Lung microvascular endothelial cell (primary cell): ENCODE measurements around the gene ARRDC3. TPM values are rescaled to one million over a fixed set of nuclear protein-coding genes. Genes with fewer than 3 reads are reported as not detected.

Experiments used
- DNase-seq, 2 donors: peaks; one replicate each; pipeline versions ENCODE4 v3.0.0 to v3.0.0-alpha.2; 2010; ENCODE audit warnings: low read depth in 2 of 2
- total RNA-seq: library from RNA; depleted of rRNA; stranded (reverse); fragments of >200 nt; gene quantifications from 2 replicates; pipeline ENCODE4 v1.2.1, GENCODE V29; 2014

ARRDC3 gene
- total RNA-seq, 1 donor from 2014 or later, result 95.6 TPM

DNA sequence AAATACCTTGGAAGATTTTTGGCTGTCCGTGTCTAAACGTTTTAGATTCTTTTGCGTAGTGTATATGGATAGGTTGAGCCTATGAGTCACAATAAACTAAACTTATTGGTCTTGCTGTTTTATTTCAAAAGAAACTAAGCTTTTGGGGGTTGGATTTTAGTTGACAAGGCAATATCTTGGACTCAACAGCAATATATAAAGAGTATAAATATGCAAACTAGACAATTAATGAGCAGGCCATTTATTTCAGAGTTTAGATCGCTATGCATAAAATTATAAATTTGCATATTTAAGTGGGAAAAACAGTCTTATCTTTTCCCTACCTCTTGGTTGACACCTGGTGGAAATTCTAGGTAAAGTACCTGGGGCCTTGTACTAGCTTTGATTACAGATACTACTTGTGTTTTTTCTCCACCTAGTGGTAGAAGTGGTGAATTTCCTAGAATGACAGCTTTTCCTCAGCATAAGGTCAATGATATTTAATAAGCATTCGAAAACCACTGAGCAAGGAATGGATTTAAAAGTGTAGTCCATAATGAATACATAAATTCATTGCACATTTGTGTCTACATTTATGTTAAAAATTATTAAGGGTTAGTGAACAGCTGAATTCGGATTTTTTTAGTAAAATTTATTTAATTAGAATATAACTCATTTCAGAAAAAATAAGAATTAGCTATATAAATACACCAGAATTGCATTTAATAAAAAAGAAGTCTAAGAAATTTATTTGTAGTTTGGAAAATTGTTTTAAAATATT is 1.7 kb upstream of the ARRDC3 start:
- peak; percentile 93 to 95 for DNase-seq

DNA sequence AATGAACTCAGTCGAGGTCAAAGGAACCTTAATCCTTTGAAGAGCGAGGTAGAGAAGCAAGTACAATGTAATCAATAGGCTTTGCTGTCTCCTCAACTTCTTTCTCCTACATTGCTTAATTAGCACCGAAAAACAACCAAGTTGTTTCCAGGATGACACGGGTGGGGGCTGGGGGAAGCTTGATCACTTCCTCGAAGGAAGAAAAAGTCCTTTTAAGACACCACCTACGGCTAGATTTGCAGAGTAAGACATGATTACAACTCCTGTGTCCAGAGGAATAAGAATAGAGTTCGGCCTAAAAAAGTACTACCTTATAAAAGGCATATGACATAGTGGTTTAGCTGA is 811 bp upstream of the ARRDC3 start:
- peak; percentile 28 to 68 for DNase-seq

DNA sequence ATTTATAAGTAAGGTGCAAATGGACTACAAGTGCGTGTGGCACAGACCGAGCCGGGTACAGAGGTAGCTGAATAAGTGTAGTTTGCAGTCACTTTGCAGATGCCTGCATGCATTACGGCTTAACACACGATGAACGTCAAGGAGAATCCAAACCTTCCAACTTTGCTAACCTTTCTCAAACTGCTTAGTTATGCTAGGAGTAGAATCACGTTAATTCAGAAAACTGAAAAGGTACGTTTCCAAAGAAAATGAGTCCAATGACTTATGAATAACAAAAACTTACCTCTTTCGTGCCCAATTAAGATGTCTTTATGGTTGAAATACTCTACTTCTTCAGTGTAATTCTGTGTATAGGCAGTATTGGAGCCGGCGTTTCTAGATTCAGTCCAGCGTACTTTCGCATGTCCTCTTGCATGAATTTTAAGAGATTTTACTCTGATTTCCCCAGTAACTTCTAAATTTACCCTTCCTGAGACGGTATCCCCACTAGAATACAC is 539 bp downstream of the ARRDC3 start:
- DNase-seq, result peak; percentile 53 to 55

DNA sequence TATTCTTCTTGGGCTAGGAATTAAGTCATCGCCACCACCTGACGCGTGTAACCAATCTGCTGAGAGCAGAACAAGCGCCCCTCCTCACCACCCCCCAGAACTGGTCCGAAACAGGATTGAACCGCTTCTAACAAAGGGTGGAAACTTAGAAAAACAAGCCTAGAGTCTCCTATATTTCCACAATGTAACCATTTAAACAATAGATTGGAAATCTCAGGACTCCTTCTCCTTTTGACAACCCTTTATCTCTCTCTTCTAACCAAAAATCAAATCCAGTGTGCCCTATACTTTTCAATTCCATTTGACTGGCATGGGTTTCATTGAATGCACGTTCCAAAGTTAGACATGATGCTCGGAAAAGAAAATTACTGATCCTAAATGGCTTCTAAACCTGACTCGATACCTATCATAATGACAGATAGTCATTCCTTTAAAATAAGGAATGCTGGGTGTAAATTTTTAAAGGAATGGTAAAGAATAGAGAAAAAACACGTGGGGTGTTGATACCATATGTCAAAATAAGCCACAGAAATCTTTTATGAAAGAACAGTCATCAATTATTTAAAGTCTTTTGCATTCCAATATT is 1.2 kb downstream of the ARRDC3 start:
- peak; percentile 89 to 92 for DNase-seq

DNA sequence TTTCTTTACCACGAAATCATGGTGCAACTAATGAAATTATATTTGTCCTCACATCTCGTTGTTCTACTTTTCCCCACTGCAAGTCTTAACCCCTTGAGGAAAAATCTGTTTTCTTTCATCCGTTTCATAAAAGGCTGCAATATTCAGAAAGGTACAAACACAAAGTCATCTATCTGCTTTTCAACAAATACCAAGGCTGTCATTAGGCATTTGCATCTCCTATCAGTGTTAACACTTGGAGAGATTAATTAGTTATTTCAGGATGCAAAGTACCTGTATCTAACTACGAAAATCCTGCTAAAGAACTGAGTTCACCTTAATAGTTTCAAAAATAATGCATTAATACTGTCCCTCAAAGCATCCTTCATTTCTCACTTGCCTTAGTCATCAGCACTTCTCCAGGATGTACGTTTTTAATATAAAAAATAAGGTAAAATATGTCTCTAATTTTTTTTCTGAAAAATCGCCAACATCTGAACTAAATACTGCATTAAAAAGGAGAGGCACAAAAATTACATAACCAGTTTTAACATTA is 1.8 kb downstream of the ARRDC3 start:
- no peak for DNase-seq

DNA sequence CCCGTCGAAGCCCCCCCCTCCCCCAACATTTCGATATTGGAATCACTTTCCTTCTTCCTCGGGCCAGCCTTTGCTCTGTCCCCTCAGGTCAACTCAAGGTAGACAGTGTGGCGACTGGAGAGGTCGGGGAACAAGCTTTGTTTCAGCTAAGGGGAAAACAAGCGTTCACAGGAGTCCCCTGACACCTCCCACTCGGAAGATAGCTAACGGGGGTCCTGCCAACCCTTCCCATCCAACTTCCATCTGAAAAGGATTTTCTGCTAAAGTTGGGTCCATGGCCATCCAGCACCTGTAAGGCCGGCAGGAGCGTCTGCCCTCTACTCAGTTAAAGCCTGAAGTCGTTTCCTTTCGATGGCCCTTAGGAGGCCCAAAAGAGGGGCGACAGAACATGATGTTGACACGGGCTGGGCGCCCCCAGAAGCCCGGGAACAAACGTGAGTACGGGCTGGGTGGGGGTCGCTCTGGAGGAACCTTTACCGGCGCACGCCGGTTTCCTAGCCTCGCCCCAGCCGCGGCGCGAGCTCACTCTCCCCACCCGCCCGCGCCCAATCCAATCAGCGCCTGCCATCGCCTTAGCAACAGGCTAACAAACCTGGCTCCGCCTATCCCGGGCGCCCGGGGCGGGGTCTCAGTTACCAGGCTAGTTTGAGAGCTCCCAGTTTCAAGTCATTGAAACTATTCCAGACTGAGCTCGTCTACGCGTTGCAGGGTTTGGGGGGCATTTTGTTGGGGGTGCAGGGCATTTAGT is 2.5 kb downstream of the ARRDC3 start:
- DNase-seq, result peak; percentile 94 to 96

DNA sequence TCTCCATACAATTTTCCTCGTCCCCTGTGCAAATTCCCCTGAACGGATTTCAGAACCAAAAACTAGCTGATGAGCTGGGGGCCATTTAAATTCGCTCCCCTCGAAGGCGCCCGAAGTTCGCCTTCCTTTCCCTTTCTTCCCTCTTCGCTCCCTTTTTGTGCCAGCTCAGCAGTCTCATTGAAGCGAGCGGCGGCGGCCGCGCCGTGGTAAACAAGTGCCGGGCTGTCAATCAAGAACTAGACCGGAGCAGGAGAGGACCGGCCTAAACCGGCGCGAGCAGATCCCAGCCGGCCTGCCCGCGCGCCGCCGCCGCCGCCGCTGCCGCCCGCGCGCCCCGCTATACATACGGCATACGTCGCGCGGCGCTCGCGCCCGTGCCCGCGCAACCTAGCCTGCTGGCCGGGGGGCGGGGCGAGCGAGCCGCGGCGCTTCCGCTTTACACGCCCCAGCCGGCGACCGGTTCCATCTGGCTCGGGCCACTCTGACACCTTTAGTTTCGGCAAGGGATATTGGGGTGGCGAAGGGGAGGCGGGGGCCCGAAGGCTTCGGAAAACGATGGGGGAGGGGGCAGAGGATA is 3.1 kb downstream of the ARRDC3 start:
- peak; percentile 93 to 95 for DNase-seq

DNA sequence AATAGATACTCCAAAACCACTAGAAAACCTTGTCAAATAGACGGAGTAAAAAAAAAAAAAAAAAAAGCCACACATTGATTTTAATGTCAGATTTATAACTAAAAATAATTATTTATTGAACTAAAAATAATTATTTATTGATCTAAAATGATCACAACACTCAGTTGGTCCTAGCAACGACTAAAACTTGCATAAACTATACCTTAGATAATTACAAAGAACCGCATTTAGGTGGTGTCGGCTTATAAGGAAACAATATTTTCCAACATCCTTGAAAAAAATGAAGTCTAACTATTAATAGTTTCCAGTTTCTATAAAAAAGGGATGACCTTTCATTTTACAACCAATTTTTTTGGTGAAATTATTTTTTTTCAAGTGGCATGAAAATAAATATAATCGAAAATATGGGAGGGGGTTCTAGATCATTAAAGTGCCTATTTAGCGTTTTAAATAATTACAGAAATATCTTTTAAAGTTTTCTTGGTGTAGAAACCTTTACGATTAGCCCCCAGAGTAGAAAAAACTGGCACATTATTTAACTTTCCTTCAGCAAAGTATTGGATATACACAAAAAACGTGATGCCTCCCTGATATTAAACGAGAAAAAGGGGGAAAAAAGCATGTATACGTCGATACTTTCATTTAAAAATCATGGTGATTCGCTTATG is 3.7 kb downstream of the ARRDC3 start:
- DNase-seq, result peak in 1 of 2 donors; percentile 10

DNA sequence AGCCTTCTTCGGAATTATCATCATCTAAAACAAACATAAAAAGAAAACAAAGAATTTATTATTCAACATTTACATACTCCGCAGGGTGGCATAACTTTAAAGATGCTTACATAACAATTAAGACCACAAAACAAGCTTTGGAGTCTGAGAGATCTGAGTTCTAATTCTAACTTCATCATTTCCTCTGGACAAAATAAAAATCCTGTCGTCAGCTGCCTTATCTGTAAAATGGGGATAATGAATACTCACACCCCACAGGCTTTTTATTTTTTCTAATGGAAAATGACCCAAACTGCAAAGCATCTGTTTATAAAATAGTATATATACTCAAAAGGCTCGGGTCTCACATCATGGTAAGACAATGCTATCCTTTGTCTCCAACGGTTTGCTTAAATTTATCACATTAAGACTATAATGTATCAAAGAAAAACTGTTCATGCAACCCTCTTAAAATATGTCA is 4.3 kb downstream of the ARRDC3 start:
- DNase-seq, result peak in 1 of 2 donors; percentile 20

DNA sequence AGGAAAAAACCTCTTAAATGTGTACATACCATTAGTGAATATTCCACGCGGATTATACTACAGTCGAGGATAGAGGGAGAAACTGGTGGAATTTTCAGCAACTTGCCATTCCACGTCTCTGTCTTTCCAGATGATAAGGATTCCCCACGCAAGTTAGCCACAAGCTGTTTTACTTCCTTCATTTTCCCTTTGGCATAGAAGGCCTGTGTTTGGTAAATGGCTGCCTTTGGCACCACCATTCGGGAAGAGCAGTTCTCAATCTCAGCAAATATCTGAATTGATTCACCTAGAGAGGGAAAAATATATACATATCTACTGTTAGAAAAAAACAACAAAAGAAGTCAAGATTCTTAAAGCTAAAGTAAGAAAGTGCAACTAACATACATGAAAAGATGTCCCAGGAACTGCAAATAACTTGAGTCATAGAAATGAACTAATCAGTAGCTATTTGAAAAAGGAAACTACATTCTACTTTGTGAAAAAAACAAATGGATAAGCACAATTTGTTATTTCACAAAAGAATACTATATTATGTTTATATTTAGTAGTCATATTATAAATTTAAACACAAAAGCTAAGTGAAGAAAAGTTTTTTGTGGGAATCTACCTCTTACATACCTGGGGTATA is 8.1 kb downstream of the ARRDC3 start:
- DNase-seq, result no peak

DNA sequence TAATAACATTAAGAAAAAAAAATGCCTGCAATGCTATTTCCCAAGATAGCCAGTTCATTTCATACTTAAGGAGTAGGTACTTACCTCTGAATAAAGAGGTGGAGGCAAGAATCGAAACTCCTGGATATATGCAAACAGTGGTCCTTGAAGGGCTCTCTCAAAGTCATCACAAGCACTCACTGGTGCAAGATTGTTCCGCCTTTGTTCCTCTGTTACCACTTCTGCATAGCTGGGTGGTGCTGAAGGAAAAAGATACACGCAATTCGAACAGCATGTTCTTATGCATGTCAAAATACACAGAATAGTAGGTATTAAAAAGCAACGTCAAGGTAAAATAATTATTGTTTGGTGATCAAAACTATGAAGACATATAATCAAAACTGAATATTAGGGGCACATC is 9.5 kb downstream of the ARRDC3 start:
- no peak for DNase-seq

DNA sequence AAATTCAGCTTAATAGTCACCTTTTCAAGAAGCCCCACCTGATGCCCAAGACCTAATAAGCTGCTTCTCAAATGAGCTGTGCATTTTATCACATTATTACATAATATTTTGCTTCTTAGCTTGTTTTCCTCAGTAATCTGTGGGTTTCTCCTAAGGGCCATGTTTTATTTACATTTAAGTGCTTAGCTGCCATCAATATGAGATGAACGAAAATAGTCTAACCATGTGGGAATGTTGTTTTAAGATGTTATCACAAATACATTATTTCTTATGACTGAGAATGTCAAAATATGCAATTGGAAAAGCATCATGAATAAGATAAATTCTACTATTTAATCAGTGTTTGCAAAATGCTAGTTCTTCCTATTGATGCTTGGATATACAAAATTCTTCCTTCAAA is 10.1 kb downstream of the ARRDC3 start:
- DNase-seq, result no peak

DNA sequence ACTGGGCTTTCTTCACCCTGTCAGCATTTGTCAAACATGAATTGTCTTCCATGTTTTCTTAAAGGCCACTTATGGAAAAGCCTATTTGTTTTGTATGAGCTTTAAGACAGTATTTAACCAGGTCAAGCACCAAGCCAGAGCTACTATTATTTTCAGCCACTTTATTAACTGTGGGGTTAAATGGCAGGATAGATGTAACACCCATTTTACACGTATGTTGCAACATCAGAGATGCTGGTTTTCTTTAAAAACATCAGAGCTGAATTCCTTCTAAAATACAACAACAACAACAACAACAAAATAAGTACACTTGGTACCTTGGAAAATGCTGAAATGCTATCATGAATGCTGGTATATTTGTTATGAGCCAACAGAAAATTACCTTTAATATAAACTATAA is 13.6 kb downstream of the ARRDC3 start:
- no peak for DNase-seq

DNA sequence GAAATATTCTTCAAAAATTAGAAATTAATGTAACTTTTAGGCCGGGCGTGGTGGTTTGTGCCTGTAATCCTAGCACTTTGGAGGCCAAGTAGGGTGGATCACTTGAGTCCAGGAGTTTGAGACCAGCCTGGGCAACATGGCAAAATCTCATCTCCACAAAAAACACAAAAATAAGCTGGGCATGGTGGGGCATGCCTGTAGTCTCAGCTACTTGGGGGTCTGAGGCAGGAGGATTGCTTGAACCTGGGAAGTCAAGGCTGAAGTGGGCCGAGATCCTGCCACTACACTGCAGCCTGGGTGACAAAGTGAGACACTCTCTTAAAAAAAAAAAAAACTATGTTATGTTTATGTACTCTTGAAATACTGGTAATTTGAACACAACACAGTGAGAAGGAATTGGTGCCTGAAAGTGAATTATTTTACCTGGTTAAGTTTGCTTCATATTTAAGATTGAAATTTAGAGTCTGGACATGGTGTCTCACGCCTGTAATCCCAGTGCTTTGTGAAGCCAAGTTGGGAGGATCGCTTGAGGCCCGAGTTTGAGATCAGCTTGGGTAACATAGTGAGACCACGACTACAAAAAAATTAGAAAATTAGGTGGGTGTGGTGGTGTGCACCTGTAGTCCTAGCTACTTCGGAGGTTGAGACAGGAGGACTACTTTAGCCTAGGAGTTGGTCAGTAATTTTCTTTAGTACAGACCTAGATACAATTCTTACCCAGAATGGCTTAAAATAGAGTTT is 15.0 kb downstream of the ARRDC3 start:
- no peak for DNase-seq

DNA sequence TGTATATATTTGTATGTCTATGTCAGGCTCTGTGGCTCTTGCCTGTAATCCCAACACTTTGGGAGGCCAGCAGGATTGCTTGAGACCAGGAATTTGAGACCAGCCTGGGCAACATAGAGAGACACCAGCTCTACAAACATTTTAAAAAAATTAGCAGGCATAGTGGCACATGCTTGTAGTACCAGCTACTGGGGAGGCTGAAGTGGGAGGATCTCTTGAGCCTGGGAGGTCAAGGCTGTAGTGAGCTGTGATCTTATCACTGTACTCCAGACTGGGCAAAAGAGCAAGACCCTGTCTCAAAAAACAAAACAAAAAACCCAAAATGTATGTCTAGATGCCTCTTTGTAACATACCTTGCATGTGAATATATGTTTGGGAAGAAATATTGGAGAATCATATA is 15.8 kb downstream of the ARRDC3 start:
- DNase-seq, result peak in 1 of 2 donors; percentile 56

DNA sequence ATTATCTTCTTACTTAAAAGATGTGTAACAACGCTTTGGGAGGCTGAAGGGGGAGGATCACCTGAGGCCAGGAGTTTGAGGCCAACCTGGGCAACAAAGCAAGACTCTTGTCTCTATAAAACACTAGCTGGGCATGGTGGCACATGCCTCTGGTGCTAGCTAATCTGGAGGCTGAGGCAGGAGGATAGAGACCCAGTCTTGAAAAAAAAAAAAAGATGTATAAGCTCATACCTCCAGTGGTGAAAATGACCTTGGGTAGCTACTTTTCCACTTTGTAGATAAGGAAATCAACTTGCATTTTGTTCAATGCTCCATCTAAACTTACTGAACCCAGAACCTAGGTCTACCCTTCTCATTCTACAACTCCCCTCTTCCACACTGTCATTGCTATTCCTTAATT is 16.6 kb downstream of the ARRDC3 start:
- DNase-seq, result peak in 1 of 2 donors; percentile 53

DNA sequence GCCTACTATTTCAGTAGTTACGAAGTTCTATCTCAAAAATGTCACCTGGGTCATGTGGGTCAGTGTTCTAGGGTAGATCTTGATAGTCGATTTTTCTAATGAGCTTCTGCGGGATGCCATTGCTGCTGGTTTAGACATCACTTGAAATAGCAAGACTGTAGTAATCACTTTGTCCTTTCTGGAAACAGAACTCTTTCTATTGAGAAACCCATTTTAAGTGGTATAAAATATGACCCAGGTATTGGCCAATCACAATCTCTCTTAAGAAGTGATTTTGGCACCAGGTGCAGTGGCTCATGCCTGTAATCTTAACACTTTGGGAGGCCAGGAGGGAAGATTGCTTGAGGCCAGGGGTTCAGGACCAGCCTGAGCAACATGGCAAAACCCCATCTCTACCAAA is 17.6 kb downstream of the ARRDC3 start:
- DNase-seq, result no peak

DNA sequence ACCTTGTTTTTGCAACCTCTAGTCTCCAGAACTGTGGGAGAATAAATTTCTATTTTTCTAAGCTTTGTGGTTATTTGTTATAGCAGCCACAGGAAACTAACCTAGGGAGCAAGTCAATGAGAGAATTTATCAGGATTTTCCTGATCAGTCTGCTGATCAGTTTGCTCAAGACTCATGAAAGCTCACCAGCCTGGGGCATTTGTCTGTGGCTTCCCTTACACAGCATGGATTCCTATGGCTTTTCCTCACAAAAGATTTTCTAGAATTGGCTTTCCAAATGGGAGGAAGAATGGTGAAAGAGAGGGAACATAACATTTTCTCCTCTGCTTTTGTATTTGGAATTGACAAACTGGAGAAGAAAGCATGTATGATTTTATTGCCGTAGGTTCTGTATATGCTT is 20.2 kb downstream of the ARRDC3 start:
- DNase-seq, result no peak

DNA sequence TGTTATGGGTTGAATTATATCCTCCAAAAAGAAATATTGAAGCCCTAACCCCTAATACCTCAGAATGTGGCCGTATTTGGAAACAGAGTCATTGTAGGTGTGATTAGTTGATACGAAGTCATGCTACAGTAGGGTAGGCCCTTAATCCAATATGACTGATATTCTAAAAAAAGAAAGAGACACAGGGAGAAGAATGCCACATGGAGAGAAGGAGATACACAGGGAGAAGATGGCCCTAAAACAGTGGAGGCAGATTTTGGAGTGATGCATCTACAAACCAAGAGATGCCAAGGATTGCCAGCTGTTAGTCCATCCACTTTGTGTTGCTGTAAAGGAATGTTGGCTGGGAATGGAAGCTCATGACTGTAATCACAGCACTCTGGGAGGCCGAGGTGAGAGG is 21.3 kb downstream of the ARRDC3 start:
- no peak for DNase-seq

DNA sequence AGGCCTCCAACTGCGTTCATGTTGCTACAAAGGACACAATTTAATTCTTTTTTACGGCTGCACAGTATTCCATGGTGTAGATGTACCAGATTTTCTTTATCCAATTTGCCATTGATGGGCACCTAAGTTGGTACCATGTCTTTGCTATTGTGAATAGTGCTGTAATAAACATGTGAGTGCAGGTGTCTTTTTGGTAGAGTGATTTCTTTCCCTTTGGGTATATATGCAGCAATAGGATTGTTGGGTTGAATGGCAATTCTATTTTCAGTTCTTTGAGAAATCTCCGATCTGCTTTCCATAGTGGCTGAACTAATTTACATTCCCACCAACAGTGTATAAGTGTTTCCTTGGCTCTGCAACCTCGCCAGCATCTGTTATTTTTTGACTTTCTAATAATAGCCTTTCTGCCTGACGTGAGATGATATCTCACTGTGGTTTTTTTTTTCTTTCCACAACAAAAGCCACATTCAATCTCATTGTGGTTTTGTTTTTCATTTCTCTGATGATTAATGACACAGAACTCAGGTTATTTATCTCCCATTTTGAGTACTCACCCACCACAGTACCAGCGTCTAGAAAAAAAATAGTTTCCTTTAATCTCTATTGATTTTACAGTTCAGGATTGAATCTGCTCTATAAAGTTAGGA is 21.9 kb downstream of the ARRDC3 start:
- no peak for DNase-seq
